ENCODE measurements around the gene CLCN5.

Gene CLCN5

DNA sequence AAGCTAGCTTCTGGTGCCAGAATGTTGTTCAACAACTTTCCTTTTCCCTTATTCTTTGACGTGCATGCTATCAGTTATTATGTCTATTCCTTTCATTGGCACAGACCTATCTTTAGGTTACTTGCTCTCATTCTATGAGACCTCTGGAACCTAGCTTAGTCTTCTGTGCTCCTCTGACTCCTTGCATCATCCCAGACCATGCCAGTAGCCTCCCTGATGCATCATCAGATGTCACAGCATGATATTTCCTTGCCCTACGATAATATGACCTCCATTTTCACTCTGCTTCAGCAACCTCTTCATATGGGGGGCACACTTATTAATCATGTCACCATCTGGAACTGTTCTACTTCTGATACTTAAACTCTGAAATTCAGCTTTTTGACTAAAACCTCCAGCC is 37.2 kb downstream of the CLCN5 start:
- H3K4me1 ChIP-seq (ENCODE audit: insufficient read depth, low read length), result no peaks in the 10 kb centered on the region
- H3K9ac ChIP-seq (ENCODE audit: low read depth, low read length), result no peak overlapping the region
- no peaks in the 10 kb centered on the region for H3K36me3 ChIP-seq (ENCODE audit: insufficient read depth, low read length)
- no peaks in the 10 kb centered on the region for H3K9me3 ChIP-seq (ENCODE audit: control insufficient read depth, insufficient read depth, low read length)

DNA sequence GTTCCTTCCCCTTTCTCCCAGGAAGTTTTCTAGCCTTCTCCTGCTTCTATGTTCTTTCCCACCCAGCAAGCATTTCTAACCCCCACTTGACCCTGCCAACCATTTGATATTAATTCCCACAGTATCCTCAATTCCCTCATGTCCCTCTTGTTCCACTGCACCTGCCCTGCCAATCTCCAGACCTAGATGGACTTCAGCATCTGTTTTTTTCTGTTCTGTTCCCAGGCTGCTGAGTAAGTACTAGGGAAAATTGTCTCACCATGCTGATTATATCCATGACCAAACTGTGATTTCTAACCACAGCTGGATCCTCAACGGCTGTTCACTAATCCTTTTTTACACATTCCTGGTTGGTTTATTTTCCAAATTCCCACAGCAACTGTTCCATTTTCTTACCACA is 37.7 kb downstream of the CLCN5 start:
- Histone ChIP-seq H3K9me3 (ENCODE audit: control insufficient read depth, insufficient read depth, low read length) (no peaks in the 10 kb centered on the region), H3K4me1 (ENCODE audit: insufficient read depth, low read length) (no peaks in the 10 kb centered on the region), H3K36me3 (ENCODE audit: insufficient read depth, low read length) (no peaks in the 10 kb centered on the region), H3K9ac (ENCODE audit: low read depth, low read length) (no peak overlapping the region)

DNA sequence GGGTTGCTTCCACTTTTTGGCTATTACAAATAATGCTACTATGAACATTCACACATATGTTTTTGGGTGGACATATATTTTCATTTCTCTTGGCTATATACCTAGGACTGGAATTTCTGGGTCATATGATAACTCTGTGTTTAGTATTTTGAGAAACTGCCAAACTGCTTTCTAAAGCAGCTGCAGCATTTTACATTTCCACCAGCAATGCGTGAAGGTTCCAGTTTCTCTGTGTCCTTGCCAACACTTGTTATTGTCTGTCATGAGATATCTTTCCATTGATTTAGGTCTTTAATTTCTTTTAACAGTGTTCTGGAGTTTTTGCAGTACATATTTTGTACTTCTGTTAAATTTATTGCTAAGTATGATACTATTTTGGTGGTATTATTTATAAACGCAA is 48.3 kb downstream of the CLCN5 start:
- no peaks in the 10 kb centered on the region for H3K36me3 ChIP-seq (ENCODE audit: insufficient read depth, low read length)
- no peaks in the 10 kb centered on the region; the same call in 1 of the 2 replicates for H3K9me3 ChIP-seq (ENCODE audit: control insufficient read depth, insufficient read depth, low read length)
- H3K4me1 ChIP-seq (ENCODE audit: insufficient read depth, low read length), result no peaks in the 10 kb centered on the region
- no peak overlapping the region for H3K9ac ChIP-seq (ENCODE audit: low read depth, low read length)

DNA sequence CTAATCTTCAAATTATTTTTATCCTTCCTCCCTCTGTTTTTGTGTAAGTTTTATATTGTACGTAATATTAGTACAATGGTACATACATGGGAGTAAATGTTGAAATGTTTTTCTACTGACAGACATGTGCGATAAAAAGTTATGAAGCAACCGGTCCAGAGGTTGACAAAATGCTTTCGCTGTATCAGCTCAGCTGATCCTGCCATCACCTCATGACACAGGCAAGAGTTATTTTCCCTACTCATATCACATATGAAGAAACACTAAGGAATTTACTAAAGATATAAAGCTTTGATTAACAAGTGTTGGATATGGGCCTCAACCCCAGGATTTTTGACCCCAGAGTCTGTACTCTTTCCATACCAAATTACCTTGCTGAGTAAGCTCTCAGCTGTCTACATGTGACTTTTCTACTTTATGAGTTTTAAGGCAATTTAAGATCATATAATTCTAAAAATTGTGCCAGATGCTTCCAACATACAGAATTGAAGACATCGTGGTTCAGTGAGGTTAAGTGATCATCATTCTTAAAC is 50.0 kb downstream of the CLCN5 start:
- no peaks in the 10 kb centered on the region for H3K4me1 ChIP-seq (ENCODE audit: insufficient read depth, low read length)
- no peak overlapping the region for H3K9ac ChIP-seq (ENCODE audit: low read depth, low read length)

DNA sequence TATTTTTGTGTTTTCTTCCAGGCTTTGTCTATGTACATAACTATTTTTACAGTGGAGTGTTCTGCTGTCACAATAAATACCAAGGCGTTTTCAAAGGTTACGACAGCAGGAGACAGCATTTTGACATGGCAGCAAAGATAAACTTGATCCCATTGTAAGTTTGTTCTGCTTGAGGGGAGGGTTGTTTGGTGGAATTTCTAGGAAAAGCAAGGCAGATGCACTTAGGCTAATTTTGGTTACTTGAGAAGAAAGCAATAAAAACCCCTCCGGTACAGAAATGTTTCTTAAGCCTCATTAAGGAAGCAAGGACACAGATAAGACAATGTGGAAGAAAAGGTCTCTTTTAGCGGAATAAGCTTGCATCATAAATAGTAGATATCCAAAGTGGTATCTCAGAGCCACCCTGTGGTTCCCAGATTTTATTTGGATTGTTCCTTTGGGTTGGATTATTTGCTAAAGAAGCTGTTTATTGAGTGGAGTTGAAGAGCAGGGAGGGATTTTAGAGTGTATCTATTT is 54.3 kb downstream of the CLCN5 start:
- H3K36me3 ChIP-seq (ENCODE audit: insufficient read depth, low read length), result no peaks in the 10 kb centered on the region
- no peaks in the 10 kb centered on the region for H3K4me1 ChIP-seq (ENCODE audit: insufficient read depth, low read length)

More for the DNA sequence above, 50.0 kb downstream of the CLCN5 start:
- H3K36me3 ChIP-seq (ENCODE audit: insufficient read depth, low read length), result no peaks in the 10 kb centered on the region
- no peaks in the 10 kb centered on the region; the same call in 1 of the 2 replicates for H3K9me3 ChIP-seq (ENCODE audit: control insufficient read depth, insufficient read depth, low read length)

DNA sequence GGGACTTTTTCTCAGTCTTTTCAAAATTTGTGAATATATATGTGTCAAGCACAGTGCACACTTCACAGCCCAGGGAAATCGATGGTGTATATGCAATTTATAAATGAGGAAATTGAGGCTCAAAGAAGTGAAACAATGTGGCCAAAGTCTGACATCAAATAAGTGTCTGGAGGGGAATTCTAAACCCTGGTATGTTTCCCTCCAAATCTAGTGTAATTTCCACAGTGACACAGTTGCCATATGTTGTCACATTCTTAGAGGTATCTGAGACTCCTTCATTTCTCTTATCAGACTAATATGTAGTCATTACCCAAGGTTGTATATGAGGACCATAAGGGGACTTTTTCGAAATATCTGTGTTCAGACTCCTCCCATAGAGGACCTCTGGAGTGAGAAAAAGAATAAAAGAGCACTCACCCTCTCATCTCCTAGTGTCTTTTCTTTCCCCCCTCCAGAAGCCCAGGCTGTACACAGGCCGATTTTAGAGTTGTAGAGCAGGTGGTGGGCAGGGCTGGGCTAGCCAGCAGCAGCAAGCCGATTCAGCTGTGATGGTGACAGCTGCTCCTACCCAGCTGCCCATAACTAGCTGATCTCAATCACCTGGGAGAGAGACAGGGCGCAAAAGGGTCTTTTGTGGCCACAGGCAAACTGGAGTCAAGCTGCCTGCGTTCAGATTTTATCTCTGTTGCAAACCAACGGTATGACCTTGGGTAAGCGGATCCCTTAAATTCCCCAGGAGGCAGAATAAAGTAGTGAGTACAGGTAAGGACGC is 55.1 kb downstream of the CLCN5 start:
- Histone ChIP-seq H3K36me3 (ENCODE audit: insufficient read depth, low read length) (no peaks in the 10 kb centered on the region), H3K9ac (ENCODE audit: low read depth, low read length) (no peak overlapping the region), H3K4me1 (ENCODE audit: insufficient read depth, low read length) (no peaks in the 10 kb centered on the region), H3K9me3 (ENCODE audit: control insufficient read depth, insufficient read depth, low read length) (no peaks in the 10 kb centered on the region)

More for the DNA sequence above, 54.3 kb downstream of the CLCN5 start:
- Histone ChIP-seq H3K9ac (ENCODE audit: low read depth, low read length) (no peak overlapping the region), H3K9me3 (ENCODE audit: control insufficient read depth, insufficient read depth, low read length) (no peaks in the 10 kb centered on the region)

DNA sequence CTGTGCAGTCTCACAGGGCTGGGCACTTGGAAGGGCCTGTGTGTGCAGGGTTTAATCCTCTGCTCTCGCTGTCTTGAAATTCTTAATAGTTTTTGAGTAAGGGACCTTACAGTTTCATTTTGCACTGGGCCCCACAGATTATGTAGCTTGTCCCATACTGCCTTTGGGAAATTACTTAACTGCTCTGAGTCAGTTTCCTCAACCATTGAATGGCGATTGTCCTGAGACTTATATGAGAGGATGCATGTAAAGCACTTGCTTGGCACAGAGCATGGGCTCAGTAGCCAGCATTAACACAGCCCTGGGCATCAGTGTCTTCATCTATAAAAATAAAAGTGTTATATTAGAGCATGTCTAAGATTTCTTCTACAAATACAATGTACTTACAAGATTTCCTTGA is 55.8 kb downstream of the CLCN5 start:
- Histone ChIP-seq H3K9me3 (ENCODE audit: control insufficient read depth, insufficient read depth, low read length) (no peaks in the 10 kb centered on the region), H3K4me1 (ENCODE audit: insufficient read depth, low read length) (no peaks in the 10 kb centered on the region), H3K9ac (ENCODE audit: low read depth, low read length) (no peak overlapping the region), H3K36me3 (ENCODE audit: insufficient read depth, low read length) (no peaks in the 10 kb centered on the region)

DNA sequence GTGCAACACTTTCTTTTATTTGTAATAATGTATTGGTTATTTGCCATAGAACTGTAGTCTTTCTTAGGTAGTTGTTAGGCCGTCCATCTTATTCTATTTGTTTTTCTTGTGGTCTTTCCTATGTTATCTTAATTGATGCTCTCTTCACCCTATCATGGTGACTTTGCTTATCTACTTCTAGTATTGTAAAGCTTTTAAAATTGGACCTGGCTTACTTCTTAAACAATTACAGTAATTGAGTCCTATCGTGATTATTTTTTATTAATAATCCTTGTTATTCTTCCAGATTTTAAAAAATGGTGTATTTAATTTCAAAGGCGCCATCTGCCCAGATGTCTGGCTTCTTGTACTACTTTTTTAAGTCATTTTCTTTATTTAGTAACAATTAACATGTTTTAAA is 63.7 kb downstream of the CLCN5 start:
- H3K9ac ChIP-seq (ENCODE audit: low read depth, low read length), result no peak overlapping the region
- H3K4me1 ChIP-seq (ENCODE audit: insufficient read depth, low read length), result no peaks in the 10 kb centered on the region
- no peaks in the 10 kb centered on the region for H3K36me3 ChIP-seq (ENCODE audit: insufficient read depth, low read length)
- H3K9me3 ChIP-seq (ENCODE audit: control insufficient read depth, insufficient read depth, low read length), result no peaks in the 10 kb centered on the region

DNA sequence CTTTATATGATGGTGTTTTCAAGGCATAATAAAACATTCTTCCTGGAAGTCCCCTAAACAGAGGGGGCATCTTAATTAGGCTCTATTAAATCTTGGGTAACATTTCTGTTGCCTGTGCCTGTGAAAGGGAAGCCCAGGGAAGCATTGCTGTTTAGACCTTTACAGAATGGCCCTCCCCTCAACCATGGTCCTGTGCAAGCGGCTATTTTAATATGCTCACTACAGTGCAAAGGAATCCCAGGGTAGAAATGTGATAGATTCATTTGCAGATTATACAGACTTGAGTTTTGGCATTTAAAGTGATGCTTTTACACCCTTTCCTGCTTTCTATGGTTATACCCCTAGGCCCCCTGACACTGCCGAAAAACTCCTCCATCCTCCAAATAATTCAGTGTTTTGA is 65.3 kb downstream of the CLCN5 start:
- Histone ChIP-seq H3K4me1 (ENCODE audit: insufficient read depth, low read length) (no peaks in the 10 kb centered on the region), H3K9ac (ENCODE audit: low read depth, low read length) (no peak overlapping the region), H3K36me3 (ENCODE audit: insufficient read depth, low read length) (no peaks in the 10 kb centered on the region), H3K9me3 (ENCODE audit: control insufficient read depth, insufficient read depth, low read length) (no peaks in the 10 kb centered on the region)

DNA sequence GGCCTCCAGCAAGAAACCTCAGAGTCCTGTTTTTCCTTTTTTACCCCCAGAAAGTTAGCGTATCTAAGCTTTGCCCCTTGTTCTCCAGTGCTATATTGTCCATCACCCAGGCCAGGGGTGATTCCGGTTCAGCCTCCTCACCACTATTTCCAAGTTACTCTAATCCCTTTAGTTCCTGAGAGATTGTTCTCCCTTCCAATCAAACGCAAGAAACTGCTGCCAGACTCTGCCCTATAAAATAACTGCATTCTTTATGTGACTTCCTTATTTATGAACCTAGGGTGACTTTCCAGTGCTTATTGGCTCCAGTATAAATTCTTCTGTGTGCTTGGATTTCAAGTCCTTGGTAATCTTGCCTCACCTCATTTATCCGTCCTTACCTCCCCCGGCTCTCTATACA is 65.7 kb downstream of the CLCN5 start:
- no peak overlapping the region for H3K9ac ChIP-seq (ENCODE audit: low read depth, low read length)
- no peaks in the 10 kb centered on the region for H3K36me3 ChIP-seq (ENCODE audit: insufficient read depth, low read length)
- no peaks in the 10 kb centered on the region for H3K4me1 ChIP-seq (ENCODE audit: insufficient read depth, low read length)
- no peaks in the 10 kb centered on the region for H3K9me3 ChIP-seq (ENCODE audit: control insufficient read depth, insufficient read depth, low read length)

DNA sequence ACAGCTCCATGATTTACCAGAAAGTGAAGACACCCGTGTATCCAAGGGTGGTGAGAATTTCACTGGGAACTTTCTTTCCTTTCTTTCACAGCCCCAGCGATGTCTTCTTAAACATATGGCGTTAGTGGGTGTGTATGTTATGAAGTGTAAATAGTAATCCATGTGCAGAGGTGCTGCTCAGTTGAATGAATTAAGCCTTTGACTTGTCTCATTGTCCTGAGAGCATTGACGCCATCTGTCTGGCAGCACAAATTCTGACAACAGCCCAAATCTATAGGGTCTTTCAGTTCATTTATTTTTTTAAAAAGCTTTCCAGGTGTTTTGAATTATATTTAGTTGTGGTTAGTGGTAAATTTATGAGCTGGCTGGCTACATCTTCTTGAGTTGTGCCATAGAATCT is 69.4 kb downstream of the CLCN5 start:
- Histone ChIP-seq H3K9ac (ENCODE audit: low read depth, low read length) (no peak overlapping the region), H3K4me1 (ENCODE audit: insufficient read depth, low read length) (peaks cover 14% of the 10 kb centered on the region), H3K9me3 (ENCODE audit: control insufficient read depth, insufficient read depth, low read length) (no peaks in the 10 kb centered on the region), H3K36me3 (ENCODE audit: insufficient read depth, low read length) (no peaks in the 10 kb centered on the region)

DNA sequence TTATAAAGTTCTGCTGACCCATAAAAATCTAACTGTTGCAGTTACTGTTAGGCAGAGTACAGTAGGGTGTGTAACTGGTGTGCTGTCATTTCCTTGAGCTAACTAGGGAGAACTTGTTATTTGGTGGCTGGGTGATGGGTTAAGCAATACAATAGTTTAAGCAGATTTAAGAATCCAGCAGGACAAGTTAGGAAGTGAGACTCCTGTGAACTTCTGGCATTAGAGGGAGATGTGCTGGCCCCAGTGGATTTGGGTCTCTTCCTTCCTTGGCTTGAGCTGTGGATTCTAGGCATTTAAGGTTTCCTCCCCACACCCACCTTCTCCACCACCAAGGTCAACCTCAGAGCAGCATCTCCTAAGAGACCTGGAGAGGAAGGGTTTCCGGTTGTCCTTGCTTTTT is 70.5 kb downstream of the CLCN5 start:
- Histone ChIP-seq H3K9me3 (ENCODE audit: control insufficient read depth, insufficient read depth, low read length) (no peaks in the 10 kb centered on the region), H3K9ac (ENCODE audit: low read depth, low read length) (no peak overlapping the region), H3K36me3 (ENCODE audit: insufficient read depth, low read length) (no peaks in the 10 kb centered on the region), H3K4me1 (ENCODE audit: insufficient read depth, low read length) (peaks cover 14% of the 10 kb centered on the region)

DNA sequence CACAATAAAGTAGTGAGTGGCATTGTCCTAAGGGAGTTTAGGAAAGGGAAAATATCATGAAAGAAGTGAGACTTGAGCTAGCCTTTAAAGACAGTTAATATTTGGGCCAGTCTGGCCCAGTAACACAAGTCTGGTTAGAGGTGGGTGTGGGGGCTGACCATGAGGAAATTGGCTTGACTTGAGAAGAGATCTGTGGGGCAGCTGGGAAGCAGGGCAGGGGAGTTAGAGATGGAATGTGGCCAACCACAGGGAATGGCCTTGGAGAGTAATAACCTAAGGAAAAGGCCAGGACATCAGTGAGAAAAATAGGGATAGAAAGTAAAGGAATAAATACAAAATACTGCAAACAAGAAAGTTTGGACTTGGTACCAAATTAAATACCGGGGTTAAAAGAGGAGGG is 71.3 kb downstream of the CLCN5 start:
- no peaks in the 10 kb centered on the region for H3K9me3 ChIP-seq (ENCODE audit: control insufficient read depth, insufficient read depth, low read length)
- no peak overlapping the region for H3K9ac ChIP-seq (ENCODE audit: low read depth, low read length)
- H3K4me1 ChIP-seq (ENCODE audit: insufficient read depth, low read length), result peaks cover 14% of the 10 kb centered on the region
- no peaks in the 10 kb centered on the region for H3K36me3 ChIP-seq (ENCODE audit: insufficient read depth, low read length)

DNA sequence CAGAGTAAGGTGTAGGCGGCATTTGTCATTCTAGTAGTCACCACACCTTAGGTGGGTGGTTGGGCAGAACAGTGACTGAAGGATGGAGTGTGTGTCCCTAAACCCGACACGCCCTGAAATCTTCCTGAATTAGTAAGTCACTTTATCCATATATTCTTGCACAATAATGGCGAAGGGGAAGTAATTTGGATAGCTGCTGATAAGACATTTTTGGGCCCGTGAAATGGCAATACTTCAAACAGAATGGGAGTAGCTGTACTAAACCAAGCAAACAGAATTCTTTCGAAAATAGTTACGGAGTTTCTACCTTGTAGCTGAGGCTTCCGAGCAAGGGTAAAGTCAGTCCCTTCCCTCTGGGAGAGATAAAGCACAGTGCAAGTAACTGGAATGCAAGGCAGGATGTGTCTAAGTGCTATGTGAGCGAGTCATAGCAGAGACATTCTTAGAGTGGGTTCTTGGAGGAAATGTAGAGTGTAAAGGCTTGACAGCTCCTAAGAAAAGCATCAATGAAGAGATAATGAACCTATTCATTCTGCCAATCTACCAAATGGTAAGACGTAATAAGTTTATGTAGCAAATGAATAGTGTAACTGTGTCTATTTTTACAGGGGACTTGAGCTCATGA is 72.8 kb downstream of the CLCN5 start:
- H3K9me3 ChIP-seq (ENCODE audit: control insufficient read depth, insufficient read depth, low read length), result no peaks in the 10 kb centered on the region
- no peak overlapping the region for H3K9ac ChIP-seq (ENCODE audit: low read depth, low read length)
- H3K36me3 ChIP-seq (ENCODE audit: insufficient read depth, low read length), result no peaks in the 10 kb centered on the region
- peaks cover 14% of the 10 kb centered on the region for H3K4me1 ChIP-seq (ENCODE audit: insufficient read depth, low read length)
